Stromal cell of bone marrow (primary cell): ENCODE results near the gene EIF4B.
A peak's percentile ranks its signal among the peaks of the same experiment; 100 is the strongest.

Experiments used
- DNase-seq: peaks from one replicate; pipeline ENCODE4 v3.0.0-alpha.2; 2012; ENCODE audit warnings: low read depth

The EIF4B gene

DNA sequence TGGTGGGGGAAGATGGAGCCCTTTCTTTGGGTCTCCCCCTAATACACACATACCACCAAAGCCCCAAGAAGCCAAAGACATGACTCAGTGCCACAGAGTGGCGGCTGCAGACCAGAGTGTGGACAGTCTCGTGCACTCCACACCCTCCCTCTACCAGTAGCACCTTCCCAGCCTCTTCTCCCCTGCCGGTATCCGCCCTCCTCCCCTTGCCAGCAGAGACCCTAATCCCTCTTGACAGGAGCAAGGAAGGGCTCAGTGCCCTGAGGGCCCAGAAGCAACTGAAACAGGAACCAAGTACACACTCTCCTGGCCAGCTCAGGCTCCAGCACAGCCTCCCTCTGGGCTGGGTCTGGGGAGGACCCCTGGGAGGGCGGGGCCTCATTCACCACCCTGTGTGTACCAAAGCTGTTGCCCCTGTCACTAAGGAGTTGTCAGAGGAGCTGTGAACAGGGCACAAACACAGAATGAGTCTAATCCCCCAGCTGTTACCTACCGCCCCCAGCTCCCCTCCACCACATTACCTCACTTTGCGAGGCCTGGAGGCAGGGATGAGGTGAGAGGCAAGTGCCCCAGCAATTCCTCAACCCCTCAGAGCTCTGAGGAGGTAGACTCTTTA lies 64.7 kb downstream of the EIF4B start:
- no peak for DNase-seq

DNA sequence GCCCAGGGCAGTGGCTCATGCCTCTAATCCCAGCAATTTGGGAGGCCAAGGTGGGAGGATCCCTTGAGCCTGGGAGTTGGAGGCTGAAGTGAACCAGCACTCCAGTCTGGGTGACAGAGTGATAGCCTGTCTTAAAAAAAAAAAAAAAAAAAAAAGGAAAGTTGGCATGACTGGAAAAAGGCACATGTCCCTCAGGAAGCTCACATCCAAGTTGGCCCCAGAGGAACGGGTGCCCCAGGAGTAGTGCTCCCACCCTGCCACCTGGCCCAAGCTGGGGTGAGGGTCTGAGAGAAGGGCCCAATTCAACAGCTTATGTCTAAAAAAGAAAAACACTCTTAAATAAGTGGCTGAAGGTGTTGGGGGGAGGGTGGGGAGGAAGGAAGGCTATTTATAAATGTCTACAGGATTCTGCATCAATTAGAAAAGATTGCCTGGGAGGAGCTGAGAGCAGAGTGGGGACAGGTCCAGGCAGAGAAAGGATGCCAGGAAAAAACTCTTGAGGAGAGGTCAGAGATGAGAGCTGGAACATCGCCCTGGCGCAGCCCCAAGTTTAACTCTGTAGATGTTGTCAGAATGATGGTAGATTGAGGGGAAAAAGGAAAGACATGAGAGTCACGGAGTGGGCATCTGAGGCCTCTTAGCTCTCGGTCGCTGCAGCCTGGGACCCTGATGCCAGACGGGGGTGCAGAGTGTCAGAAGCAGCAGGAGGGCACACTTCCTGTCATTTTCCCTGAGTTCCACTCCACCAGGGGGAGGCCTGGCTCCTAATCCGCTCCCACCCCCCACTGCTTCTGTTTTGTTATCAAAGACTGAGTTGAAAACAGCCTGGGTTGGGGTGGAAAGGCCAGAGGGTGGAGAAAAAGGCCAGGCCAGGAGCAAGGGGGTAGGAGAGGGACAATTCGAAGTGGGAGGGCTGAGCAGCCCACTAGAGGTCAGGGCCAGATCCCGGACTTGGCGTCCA lies 65.6 kb downstream of the EIF4B start:
- no peak for DNase-seq

DNA sequence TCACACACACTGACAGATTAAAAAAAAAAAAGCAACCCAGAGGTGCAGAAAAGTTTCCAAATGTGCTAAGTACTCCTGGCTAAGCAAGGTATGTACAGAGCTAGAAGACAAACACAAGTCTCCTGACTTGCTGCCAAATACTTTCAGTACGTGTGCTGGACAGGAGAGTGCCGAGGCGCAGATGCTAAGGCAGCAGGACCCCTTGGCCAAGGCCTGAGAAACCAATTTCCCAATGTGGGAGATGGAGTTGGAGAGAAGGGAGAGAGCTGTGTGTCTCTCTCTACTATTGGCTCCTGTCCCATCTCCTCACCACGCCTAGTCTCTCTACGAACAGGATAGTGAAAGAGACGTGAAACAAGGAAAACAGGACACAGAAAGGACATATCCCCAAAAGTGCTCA lies 67.6 kb downstream of the EIF4B start:
- no peak for DNase-seq

DNA sequence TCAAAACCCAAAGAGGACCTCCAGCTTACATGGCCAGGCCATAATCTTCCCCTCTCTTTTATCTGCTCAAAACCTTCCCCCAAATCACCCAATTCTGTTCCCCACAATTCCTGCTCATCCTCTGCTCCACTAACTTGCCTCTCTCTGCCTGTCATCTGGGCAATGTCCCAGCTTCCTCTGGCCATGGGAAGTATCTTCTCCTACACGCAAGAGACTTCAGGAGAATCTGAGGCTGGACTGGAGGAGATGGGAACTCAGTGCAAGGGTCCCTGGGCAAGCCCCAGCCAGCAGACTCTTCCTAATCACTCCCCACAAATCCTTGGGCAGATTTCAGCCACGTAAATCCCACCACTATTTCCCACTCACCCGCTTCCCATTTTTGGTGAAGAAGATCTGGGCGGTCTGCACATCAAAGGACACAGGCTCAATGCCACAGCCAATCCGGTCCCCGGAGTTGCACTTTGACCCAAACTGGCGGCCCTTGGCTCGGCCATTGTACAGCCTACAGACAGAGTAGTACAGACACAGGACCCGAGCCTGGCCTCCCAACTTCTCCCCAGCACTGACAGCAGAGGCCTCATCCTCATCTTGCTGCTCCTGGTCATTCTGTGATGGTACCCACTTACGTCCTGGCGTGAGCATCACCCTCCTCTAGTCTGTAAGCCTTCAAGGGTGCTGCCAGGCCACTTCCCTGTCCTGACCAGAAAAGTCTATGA lies 68.2 kb downstream of the EIF4B start:
- DNase-seq = no peak

DNA sequence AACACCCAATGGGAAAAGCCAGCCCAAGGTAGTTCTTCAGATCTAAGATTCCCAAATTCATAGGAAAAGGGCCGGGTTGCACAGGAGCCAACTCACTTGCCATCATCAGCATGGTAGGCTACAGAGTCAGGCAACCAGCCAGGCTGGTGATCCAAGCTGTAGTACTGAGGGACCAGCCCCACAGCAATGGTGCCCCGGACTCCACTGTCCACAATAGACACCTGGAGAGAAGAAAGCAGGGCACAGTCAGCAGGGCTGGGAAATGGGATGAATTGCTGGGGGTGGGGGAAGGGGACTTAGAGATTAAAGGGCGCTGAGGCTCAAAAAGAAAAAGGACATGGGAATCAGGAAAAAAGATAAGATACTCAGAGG lies 68.7 kb downstream of the EIF4B start:
- no peak for DNase-seq

DNA sequence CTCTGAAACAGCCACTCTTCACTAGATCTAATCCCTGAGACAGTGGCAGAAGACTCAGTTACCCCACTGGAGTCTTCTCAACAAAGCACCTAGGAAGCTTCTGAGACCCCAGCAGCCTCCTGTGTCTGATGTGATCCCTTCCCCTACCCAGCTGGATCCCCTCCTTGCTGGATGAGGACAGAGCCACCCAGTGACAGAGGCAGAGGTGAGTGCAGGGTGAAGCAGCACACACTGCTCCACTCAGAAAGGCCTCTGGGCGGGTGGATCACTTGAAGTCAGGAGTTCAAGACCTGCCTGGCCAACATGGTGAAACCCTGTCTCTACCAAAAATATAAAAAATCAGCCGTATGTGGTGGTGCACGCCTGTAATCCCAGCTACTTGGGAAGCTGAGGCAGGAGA lies 70.2 kb downstream of the EIF4B start:
- DNase-seq = no peak

DNA sequence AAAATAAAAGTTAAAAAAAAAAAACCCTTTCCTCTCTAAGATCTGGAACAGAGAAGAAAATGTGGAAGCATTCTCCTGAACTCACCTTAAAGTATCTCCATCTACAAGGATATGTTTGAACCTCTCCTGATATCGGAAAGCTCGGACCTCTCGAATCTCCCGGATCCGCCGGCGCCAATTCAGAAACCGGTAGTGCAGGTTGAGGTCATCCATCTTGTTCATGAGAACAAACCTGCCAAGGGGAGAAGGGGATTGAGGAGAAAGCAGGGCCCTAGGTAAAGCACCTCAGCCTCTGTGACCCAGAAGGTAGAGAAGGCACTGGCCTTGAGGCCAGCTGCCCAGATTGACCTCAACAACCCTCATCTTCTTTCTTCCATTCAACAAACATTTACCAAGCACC lies 70.8 kb downstream of the EIF4B start:
- DNase-seq = no peak

DNA sequence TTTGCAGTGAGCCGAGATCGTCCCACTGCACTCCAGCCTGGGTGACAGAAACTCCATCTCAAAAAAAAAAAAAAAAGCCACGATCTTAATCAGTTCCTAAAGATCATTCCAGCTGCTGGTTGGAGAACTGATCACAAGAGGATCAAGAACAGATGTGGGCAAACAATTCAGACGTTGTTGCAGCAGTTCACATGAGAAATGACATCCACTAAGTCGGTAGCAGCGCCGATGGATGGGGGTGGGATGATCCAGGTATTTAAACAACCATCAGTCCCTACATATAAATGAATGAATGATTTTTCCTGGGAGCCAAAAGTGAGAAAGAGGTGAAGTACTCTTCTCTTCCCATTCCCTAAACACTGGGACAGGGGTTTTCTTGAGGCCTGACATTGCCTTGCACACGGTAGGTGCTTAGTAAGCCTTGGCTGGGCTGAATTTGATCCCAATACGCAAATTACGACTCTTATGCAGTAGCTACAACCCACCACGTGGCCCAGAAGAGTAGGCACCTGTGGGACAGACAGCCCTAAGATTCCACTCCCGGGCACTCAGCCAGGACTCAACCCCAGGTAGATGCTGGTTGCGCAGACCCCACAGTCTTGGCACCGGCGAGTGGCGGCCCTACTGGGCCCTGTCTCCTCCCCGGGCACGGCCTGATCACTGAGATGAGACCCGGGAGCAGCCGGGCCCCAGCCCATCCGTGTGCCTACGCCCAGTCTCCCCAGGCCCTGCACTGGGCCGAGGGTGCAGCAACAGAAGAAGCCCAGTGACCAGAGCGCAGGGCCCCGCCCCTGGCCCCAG lies 72.4 kb downstream of the EIF4B start:
- DNase-seq = no peak

DNA sequence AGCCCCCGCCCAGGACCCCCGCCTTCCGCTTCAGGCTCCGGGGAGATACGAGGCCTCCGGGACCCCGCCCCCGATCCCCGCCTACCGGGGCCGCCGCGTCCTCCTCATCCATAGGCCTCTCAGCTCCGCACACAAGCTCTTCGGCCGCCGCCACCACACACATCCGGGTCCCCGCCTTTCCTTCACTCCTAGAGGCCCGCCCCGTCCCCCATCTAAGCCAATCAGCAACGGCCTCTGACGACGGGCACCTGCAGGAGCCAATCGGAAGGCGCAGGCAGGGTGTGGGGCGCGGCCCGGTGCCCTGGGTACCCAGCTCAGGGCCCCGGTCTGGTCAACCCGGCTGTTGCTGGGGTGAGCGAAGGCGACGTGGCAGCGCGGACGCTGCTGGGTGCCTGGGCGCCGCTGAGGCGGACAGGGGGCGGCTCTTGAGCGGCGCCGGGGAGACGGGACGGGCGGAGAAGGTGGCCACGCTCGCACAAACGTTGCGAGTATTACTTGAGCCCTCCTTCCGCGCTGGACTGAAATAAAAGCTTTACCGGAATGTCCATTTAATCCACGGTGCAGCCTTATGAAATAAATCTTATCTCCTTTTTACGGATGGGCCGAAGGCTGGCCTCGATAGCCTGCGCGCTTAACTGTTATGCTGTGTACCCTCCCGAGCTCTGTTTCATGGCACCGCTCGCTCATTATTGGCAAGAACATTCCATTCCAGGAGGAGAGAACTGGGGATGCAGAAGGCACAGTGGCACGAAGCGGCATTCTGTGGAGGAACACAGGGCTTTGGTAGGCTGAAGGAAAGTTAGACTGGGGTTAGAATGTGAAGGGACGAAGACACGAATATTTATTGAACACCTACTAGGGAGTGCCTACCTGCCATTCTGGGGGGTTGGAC lies 73.2 kb downstream of the EIF4B start, which contains the start of gene SPRYD3:
Gene SPRYD3 (minus strand): TSS at position 165 of the 892 bp plus-strand sequence. CDS start 57 bp downstream, at position 108.
- DNase-seq = peak; percentile 91

DNA sequence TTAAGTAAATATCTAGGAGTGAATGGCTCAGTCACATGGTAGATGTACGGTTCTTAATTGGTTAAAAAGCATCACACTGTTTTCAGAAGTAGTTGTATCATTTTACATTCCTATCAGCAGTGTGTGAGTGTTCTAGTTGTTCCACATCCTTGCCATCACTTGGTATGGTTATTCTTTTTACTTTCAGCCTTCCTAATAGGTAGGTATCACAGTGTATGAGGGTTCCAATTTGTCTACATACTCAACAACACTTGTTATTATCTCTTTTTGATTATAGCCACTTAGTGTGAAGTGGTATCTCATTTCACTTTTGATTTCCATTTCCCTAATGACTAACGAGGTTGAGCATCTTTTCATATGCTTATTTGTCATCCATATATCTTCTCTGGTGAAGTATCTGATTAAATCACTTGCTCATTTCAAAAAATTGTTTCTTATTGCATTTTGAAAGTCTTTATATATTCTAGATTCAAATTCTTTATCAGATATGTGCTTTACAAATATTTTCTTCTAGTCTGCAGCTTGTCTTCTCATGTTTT lies 76.5 kb downstream of the EIF4B start:
- no peak for DNase-seq

DNA sequence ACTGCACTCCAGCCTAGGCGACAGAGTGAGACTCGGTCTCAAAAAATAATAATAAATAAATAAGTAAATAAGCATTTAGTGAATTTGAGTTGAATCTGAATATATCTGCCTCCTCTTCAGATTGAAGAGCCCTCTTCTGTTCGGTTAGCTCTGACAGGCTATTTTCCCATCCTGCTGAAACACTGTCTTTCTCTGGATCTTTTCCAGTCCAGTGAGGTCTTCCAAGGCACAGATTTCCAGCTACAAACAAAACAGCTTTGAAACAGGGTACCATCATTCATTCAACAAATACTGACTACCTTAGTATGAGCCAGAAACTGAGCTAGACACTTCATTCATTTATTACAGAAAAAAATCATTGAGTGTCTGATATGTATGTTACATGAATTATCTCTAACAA lies 80.1 kb downstream of the EIF4B start:
- no peak for DNase-seq

DNA sequence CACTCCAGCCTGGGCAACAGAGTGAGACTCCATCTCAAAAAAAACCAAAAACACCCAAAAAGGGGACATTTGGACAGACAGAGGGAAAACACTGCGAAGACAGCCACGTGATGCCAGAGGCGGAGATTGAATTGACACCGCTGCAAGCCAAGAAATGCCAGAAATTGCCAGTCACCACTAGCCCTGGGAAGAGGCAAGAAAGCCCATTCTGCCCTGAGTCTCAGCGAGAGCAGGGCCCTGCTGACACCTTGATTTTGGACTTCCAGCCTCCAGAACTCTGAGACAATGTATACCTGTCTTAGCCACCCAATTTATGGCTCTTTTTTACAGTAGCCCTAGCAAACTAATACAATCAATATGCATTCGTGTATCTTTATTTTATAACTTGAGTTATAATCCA lies 83.8 kb downstream of the EIF4B start:
- DNase-seq = no peak

DNA sequence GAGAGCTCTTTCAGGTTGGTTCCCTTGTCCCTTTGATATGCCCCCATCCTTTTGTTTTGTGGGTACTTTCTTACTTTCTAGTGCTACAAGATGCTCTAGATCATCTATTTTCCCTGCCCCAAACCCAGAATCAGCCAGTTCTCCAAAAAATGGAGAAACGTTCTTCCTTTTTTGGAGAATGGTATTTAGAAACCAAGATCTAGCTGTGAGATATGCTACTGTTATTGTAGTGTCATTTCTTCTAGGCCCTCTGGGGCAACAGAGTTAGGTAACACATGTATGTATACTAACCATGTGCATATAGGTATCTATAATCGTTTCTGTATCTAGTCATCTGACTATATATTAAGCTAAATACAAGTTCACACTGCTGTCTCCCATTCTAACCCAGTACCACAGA lies 84.3 kb downstream of the EIF4B start:
- DNase-seq = no peak

DNA sequence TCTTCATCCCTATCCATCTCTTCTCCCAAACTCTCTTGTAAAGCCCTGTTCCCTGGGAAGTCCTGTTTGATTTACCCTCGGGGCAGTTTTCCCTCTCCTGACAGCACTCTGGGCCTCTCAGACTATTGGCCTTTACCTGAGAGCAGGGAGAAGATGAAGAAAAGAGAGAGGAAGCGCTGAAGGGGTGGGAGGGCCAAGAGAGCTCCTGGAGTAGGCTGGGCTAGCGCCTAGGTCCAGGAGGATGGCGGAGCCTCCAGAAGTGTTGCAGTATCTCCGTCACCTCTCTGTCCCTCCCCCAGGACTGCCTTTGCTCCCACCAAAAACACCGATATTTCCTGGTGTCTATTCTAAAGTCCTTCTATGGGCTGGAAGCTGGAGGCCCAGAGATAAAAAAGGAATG lies 85.5 kb downstream of the EIF4B start:
- DNase-seq = no peak
